Prostate gland (tissue), 2 donors: ENCODE data around the gene SS18L1. TPM values are rescaled to one million over a fixed set of nuclear protein-coding genes. Genes with fewer than 3 reads are reported as not detected.

Experiments
- total RNA-seq, 2 donors: library from RNA; depleted of rRNA; stranded (reverse); fragments of >200 nt; gene quantifications; one replicate each; pipeline ENCODE4 v1.1.0, GENCODE V29; 2016

Gene SS18L1
- total RNA-seq, 2 donors from 2014 or later = 17.9 to 32.7 TPM

Other genes starting within 250 kb of the SS18L1 start
- gene TAF4, start 77.9 kb upstream of the SS18L1 start, total RNA-seq = 10 to 100 TPM; 19.9 to 57.1 TPM
- gene LSM14B, start 21.3 kb upstream of the SS18L1 start, total RNA-seq = 10 to 100 TPM; 39.7 to 87.1 TPM
- 100 to 1,000 TPM; 176 to 250 TPM for gene PSMA7, start 375 bp upstream of the SS18L1 start, total RNA-seq
- 10 to 100 TPM; 40.0 to 53.0 TPM for gene MTG2, start 39.3 kb downstream of the SS18L1 start, total RNA-seq
- gene HRH3, start 76.5 kb downstream of the SS18L1 start, total RNA-seq = under 1 TPM; 0.18 to 0.51 TPM
- gene OSBPL2, start 94.8 kb downstream of the SS18L1 start, total RNA-seq = 10 to 100 TPM; 33.5 to 50.6 TPM
- 100 to 1,000 TPM; 149 to 207 TPM for gene ADRM1, start 159.2 kb downstream of the SS18L1 start, total RNA-seq
- 100 to 1,000 TPM; 170 to 272 TPM for gene LAMA5, start 223.5 kb downstream of the SS18L1 start, total RNA-seq
- 1,000 to 10,000 TPM; 1,506 to 4,377 TPM for gene RPS21, start 243.3 kb downstream of the SS18L1 start, total RNA-seq